Breast epithelium (tissue), 4 donors: ENCODE measurements around the gene RHEB. TPM values are rescaled to one million over a fixed set of nuclear protein-coding genes. Genes with fewer than 3 reads are reported as not detected.
"Not testable (repeated sequence)": the region's sequence is repeated elsewhere in the genome, so short reads cannot be mapped to it uniquely, and the experiment has no call there.

Experiments
- DNase-seq, 2 donors: peaks; one replicate each; pipeline ENCODE4 v3.0.0-alpha.2; 2019; ENCODE audit warnings: low spot score in 2 of 2
- H3K27ac ChIP-seq, 2 donors: fragments of 200-600 bp; sonication (generic) in 1 of 2; one replicate each; pipeline ENCODE4 v1.5.1; 2016 to 2019; ENCODE audit warnings: mild to moderate bottlenecking in 1 of 2
- H3K27me3 ChIP-seq, 2 donors: fragments of 200-600 bp; sonication (generic) in 1 of 2; one replicate each; pipeline versions ENCODE4 v1.5.1 to v1.6.0; 2017 to 2019; ENCODE audit warnings: control low read depth in 1 of 2, mild to moderate bottlenecking in 1 of 2
- H3K36me3 ChIP-seq: fragments of 200-600 bp; one replicate; pipeline ENCODE4 v1.5.1; 2019
- H3K4me1 ChIP-seq, 2 donors: fragments of 200-600 bp; sonication (generic); one replicate each; pipeline ENCODE4 v1.5.1; 2016 to 2019; ENCODE audit warnings: control low read depth in 1 of 2
- H3K4me3 ChIP-seq, 3 donors: fragments of 200-600 bp; sonication (generic); 1 replicate in 2 of 3; 2 replicates in 1 of 3; pipeline ENCODE4 v1.5.1; 2016 to 2019; ENCODE audit warnings: mild to moderate bottlenecking in 3 of 3, moderate library complexity in 2 of 3
- H3K9me3 ChIP-seq, 2 donors: fragments of 200-600 bp; sonication (generic) in 1 of 2; one replicate each; pipeline ENCODE4 v1.5.1; 2016 to 2019; ENCODE audit warnings: control low read depth in 1 of 2
- POLR2A ChIP-seq: fragments of 450-650 bp; IDR thresholded peaks from one replicate; pipeline ENCODE4 v1.6.1; 2016; ENCODE audit warnings: antibody characterized with exemption, mild to moderate bottlenecking, moderate library complexity
- POLR2AphosphoS5 ChIP-seq, 3 donors: sonication (generic); formaldehyde crosslinking; IDR thresholded peaks; one replicate each; pipeline ENCODE4 v1.6.1; 2017; ENCODE audit warnings: antibody characterized with exemption in 3 of 3
- intact Hi-C: fragments of 100-400 bp; cut with DNase I; formaldehyde crosslinking; loops from one replicate; pipeline ENCODE4 v1.15.1; 2023; ENCODE audit warnings: low total_unique reads
- total RNA-seq, 3 donors: library from RNA; depleted of rRNA; stranded (reverse); fragments of >200 nt; gene quantifications; one replicate each; pipeline ENCODE4 v1.1.0, GENCODE V29; 2016
- TF ChIP-seq, protein P1 (sequence below), 3 donors: fragments of 450-650 bp; IDR thresholded peaks; one replicate each; pipeline ENCODE4 v1.5.1; 2016 to 2017; ENCODE audit warnings: antibody characterized with exemption in 3 of 3, mild to moderate bottlenecking in 3 of 3, moderate library complexity in 3 of 3

RHEB gene
- total RNA-seq, 3 donors from 2014 or later: 89.3 to 99.3 (median 95.0) TPM

DNA sequence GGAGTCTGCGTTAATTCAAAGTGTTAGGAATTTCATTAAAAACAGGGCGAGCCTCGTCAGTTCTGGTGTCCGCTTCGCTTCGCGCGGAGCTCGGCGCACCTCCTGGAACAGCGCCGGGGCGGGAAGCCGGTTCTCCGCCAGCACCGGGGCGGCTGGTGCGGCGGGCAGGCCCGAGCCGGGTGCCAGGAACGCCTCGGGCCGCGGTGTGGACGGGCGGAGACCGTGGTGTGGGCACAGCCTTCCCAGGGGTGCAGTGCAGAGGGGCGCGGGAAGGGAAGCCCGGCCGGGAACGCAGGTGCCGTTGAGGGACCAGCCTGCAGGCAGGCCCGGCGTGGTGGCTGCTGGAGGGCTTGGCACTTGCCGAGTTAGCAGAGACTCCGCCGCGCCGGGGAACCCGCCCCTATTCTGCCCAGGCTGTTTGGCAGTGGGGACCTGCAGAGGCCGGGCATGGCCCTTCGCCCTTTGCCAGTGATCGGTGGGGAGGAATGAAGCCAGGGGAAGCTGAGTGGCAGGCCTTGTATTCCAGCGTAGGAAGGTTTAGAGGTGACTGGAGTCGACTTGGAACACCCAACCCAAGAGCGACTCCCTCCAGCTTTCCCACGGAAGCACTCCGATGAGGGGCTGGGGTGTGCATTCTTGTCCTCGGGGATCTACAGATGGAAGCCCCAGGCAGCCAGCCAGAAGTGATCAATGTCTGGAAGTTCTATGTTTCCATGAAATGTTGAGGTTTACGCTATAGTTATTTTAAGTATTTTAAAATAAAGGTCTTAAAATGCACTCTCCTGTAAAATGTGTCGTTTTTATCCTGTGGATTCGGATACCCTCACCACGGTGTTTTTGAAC, 945 bp upstream of the RHEB start:
- H3K4me3 ChIP-seq: peak overlapping the region; percentile 79 to 99 (median 86)
- DNase-seq: peak; percentile 56 to 66
- no peaks in the 10 kb centered on the region for H3K27me3 ChIP-seq
- TF ChIP-seq, protein P1, sequence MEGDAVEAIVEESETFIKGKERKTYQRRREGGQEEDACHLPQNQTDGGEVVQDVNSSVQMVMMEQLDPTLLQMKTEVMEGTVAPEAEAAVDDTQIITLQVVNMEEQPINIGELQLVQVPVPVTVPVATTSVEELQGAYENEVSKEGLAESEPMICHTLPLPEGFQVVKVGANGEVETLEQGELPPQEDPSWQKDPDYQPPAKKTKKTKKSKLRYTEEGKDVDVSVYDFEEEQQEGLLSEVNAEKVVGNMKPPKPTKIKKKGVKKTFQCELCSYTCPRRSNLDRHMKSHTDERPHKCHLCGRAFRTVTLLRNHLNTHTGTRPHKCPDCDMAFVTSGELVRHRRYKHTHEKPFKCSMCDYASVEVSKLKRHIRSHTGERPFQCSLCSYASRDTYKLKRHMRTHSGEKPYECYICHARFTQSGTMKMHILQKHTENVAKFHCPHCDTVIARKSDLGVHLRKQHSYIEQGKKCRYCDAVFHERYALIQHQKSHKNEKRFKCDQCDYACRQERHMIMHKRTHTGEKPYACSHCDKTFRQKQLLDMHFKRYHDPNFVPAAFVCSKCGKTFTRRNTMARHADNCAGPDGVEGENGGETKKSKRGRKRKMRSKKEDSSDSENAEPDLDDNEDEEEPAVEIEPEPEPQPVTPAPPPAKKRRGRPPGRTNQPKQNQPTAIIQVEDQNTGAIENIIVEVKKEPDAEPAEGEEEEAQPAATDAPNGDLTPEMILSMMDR (IDR thresholded peaks at IDR 0.05): no peak
- peak in 1 of 3 donors; percentile 15 for TF ChIP-seq POLR2AphosphoS5 (IDR thresholded peaks at IDR 0.05)
- peaks cover 0 to 9% of the 10 kb centered on the region in 2 donors for H3K4me1 ChIP-seq
- H3K27ac ChIP-seq: peak overlapping the region; percentile 90 to 99
- H3K9me3 ChIP-seq: no peaks in the 10 kb centered on the region
- H3K36me3 ChIP-seq: no peaks in the 10 kb centered on the region
- intact Hi-C loops: no loop called here

DNA sequence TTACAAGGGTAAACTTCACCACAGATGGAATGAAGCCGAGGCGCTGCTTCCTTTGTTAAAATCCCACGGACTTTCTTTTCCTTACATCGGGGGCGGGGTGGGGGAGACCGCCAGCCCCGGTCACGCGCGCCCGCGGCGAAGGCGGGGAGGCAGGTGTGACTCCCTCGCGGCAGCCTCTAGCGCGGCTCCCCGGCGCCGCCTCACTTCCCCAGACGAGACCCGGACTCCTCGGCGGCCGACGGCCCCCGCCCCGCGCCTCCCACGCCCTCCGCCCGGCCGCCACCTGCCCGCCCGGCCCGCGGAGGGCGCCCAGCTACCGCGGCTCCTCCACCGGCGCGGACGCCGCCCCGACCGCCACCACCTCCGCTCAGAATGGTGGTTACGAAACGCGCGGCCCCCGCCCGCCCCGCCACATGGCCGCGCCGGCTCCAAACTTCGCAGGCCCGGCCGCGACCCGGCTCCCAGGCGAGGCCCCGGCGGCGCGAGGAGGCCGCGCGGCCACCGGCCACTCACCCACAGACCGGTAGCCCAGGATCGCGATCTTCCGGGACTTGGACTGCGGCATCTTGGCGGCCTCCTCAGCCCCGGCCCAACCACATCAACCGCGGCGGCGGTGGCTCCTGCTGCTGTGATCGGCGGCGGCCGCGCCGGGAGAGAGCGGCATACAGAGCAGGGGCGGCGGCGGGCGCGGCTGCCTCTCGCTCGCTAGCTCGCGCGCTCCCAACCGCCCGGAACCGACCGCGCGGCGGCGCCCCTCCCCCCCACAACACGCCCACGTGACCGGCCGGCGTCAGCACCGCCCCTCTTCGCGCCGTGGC, 539 bp downstream of the RHEB start:
- not testable (repeated sequence) for H3K36me3 ChIP-seq, H3K27me3 ChIP-seq, H3K4me1 ChIP-seq, H3K9me3 ChIP-seq
- intact Hi-C loops: loop anchor here (10.0 kb wide), 1 partner anchor 54 kb away; no protein-coding TSS in a partner anchor
- peak in 2 of 3 donors; percentile 25 to 40 for TF ChIP-seq POLR2AphosphoS5 (IDR thresholded peaks at IDR 0.05)
- peak; percentile 48 to 62 for DNase-seq
- Histone ChIP-seq H3K27ac (peak overlapping the region; percentile 99 to 100), H3K4me3 (peak overlapping the region; percentile 79 to 99 (median 86))

DNA sequence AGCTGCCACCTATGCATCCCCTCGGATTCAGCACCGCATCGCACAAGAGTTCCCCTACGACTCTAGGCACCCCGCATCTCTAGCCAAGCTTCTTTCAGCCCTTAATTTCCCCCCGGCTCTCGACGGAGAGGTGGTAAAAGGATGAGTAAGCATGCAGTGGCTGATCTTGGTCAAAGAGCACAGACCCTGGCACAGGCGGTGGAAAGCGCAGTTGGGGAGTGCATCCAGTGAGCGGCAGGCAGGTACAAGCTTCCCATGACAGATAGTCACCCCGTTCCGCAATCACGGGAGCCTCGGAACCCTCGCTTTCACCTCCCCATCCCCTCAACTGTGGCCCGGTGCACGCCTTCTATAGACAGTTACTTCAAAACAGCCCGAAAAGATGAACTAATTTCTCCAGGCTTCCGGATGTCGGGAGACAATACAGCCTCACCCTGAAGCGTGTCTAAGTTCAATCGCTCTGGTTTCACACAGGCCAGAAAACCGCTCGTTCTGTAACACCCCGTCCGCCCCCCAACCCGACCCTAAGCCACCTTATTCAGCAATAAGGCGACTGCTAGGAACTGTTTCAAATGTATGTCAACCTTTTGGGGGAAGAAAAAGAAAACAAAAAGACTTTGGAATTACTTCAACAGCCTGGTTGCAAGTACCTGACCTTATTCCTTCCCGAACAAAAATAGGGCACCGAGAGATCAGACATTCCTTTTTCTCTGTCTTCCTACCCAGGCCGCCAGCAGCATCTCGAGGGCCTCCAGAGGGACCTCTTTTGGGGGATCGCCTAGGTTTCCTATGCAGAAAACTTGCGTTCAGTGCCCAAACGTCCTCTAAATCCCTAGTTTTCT, 1.4 kb downstream of the RHEB start:
- H3K36me3 ChIP-seq: no peaks in the 10 kb centered on the region
- peak overlapping the region; percentile 79 to 99 (median 86) for H3K4me3 ChIP-seq
- intact Hi-C loops: loop anchor here (10.0 kb wide), 1 partner anchor 54 kb away; no protein-coding TSS in a partner anchor
- DNase-seq: peak; percentile 50 to 55
- no peaks in the 10 kb centered on the region for H3K27me3 ChIP-seq
- peak overlapping the region; percentile 99 to 100 for H3K27ac ChIP-seq
- H3K4me1 ChIP-seq: peaks cover 0 to 9% of the 10 kb centered on the region in 2 donors
- peak in 1 of 3 donors; percentile 23 for TF ChIP-seq POLR2AphosphoS5 (IDR thresholded peaks at IDR 0.05)
- no peak for TF ChIP-seq POLR2A
- TF ChIP-seq, protein P1 (IDR thresholded peaks at IDR 0.05): no peak
- H3K9me3 ChIP-seq: no peaks in the 10 kb centered on the region

DNA sequence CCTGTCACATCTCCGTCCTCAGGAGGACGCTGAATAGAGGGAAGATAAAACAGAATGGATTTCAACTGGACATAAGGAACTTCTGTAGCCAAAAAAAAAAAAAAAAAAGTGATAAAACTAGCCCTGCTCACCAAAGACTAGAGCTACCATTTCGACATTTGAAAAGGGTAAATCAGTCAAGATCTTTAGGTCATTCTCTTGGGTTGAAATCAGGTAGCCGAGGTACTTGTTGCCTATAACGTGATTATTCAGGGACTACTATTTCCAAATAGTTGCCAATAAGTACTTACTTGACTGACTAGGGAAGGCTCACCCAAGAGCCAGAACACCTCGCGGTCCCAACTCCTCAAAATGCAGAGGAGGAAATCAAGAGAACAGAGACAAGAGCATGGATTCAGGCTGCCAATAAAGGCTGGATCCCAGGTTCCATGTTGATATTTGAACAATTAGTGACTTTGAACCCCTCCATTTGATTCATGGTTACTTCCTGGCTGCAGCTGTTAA, 2.0 kb downstream of the RHEB start:
- H3K27me3 ChIP-seq: no peaks in the 10 kb centered on the region
- intact Hi-C loops: loop anchor here (10.0 kb wide), 1 partner anchor 53 kb away; no protein-coding TSS in a partner anchor
- H3K4me3 ChIP-seq: peak overlapping the region; percentile 79 to 99 (median 86)
- H3K27ac ChIP-seq: peak overlapping the region; percentile 99 to 100
- TF ChIP-seq, protein P1 (IDR thresholded peaks at IDR 0.05): no peak
- TF ChIP-seq POLR2AphosphoS5 (IDR thresholded peaks at IDR 0.05) (no peak), POLR2A (no peak)
- no peaks in the 10 kb centered on the region for H3K36me3 ChIP-seq
- H3K4me1 ChIP-seq: peaks cover 0 to 9% of the 10 kb centered on the region in 2 donors
- H3K9me3 ChIP-seq: no peaks in the 10 kb centered on the region
- DNase-seq: no peak

- Histone ChIP-seq H3K36me3 (no peaks in the 10 kb centered on the region), H3K27me3 (no peaks in the 10 kb centered on the region), H3K4me1 (peaks cover 0 to 9% of the 10 kb centered on the region in 2 donors), H3K27ac (no peak overlapping the region), H3K9me3 (no peaks in the 10 kb centered on the region), H3K4me3 (no peak overlapping the region)
- intact Hi-C loops: loop anchor here (10.0 kb wide), 1 partner anchor 50 kb away; no protein-coding TSS in a partner anchor
- no peak for DNase-seq
- TF ChIP-seq, protein P1 (IDR thresholded peaks at IDR 0.05): no peak
- TF ChIP-seq POLR2A (no peak), POLR2AphosphoS5 (IDR thresholded peaks at IDR 0.05) (no peak)
Observed at GRCh38 chr7:151515276-151515565, 4.5 kb downstream of the RHEB start.
